ENCODE measurements around the gene CACUL1. TPM values are rescaled to one million over a fixed set of nuclear protein-coding genes. Genes with fewer than 3 reads are reported as not detected.
"Not testable (repeated sequence)": the region's sequence is repeated elsewhere in the genome, so short reads cannot be mapped to it uniquely, and the experiment has no call there.

CACUL1 gene
- total and polyA plus RNA-seq, 12 donors, result 4.9 to 32.6 (median 24.4) TPM

DNA sequence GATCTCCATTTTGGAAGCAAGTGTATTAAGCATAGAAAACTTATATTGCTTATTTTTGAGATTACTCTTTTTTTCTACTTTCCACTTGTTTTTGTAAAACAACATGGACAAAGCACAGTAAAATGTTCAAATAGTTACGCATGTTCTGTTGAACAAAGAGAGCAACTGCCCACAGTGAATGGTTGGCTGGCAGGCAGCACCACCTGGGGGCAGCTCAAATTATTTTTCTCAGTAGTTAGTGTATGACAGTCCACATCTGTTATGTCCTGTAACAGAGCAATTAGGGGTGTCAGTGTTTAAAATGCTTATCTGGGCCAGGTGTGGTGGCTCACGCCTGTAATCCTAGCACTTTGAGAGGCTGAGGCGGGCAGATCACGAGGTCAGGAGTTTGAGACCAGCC is 46.1 kb upstream of the CACUL1 start:
- peak in 7 of 8 donors; percentile 49 to 86 (median 73) for ATAC-seq
- DNase-seq, result peak in 1 of 2 donors; percentile 41
- Histone ChIP-seq H3K36me3 (no peaks in the 10 kb centered on the region), H3K27ac (no peak overlapping the region), H3K27me3 (peaks cover 0 to 17% (median 0%) of the 10 kb centered on the region in 7 donors), H3K4me3 (no peak overlapping the region), H3K9me3 (peaks cover 0 to 6% (median 0%) of the 10 kb centered on the region in 11 donors), H3K4me1 (no peaks in the 10 kb centered on the region)
- 71 to 73% methylated on average over 4 of the region's 4 CpGs for WGBS, 2 donors
- intact Hi-C loops (cut with DNase I), result loop anchor here in 9 of 10 donors (2.0 to 10.0 kb wide), 4 partner anchors 232 to 236 kb away; no protein-coding TSS in a partner anchor
- TF ChIP-seq, protein P1, sequence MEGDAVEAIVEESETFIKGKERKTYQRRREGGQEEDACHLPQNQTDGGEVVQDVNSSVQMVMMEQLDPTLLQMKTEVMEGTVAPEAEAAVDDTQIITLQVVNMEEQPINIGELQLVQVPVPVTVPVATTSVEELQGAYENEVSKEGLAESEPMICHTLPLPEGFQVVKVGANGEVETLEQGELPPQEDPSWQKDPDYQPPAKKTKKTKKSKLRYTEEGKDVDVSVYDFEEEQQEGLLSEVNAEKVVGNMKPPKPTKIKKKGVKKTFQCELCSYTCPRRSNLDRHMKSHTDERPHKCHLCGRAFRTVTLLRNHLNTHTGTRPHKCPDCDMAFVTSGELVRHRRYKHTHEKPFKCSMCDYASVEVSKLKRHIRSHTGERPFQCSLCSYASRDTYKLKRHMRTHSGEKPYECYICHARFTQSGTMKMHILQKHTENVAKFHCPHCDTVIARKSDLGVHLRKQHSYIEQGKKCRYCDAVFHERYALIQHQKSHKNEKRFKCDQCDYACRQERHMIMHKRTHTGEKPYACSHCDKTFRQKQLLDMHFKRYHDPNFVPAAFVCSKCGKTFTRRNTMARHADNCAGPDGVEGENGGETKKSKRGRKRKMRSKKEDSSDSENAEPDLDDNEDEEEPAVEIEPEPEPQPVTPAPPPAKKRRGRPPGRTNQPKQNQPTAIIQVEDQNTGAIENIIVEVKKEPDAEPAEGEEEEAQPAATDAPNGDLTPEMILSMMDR (IDR thresholded peaks at IDR 0.05), result peak; percentile 7 to 64 (median 53)

DNA sequence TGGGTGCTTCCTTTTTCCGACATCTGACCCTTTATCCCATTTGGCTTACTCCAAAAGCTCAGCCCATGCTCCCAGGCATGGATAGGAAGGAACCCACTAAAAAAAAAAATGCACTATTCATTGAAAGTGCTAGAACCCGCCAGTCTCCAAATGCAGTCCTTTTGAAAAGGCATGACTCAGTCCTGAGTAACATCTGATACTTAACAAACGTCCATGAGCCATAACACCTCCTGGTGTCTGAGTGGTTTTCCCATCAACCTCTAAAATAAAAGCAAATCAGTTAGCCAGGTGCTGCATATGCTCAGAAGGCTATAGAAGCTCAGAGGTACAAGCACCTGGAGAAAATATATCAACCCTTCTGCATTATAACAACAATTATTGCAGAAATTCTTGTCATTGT is 45.0 kb upstream of the CACUL1 start:
- Histone ChIP-seq H3K36me3 (no peaks in the 10 kb centered on the region), H3K4me3 (no peak overlapping the region), H3K27me3 (peaks cover 0 to 19% (median 3%) of the 10 kb centered on the region in 7 donors), H3K27ac (no peak overlapping the region), H3K4me1 (no peaks in the 10 kb centered on the region), H3K9me3 (peaks cover 0 to 9% (median 0%) of the 10 kb centered on the region in 11 donors)
- TF ChIP-seq, protein P1 (IDR thresholded peaks at IDR 0.05), result no peak
- DNase-seq (no peak), ATAC-seq (no peak)
- intact Hi-C loops (cut with DNase I), result loop anchor here (2.0 to 10.0 kb wide), 4 partner anchors 231 to 235 kb away; no protein-coding TSS in a partner anchor
- WGBS, 2 donors, result 55 to 57% methylated on average over 3 of the region's 3 CpGs

- DNase-seq, result no peak
Measured at GRCh38 chr10:118798231-118798662, 43.5 kb upstream of the CACUL1 start.

GRCh38 chr10:118794971-118795370 is 40.2 kb upstream of the CACUL1 start:
- H3K4me3 ChIP-seq, H3K9me3 ChIP-seq, ATAC-seq, DNase-seq, H3K36me3 ChIP-seq, H3K27ac ChIP-seq: not testable (repeated sequence)
- intact Hi-C loops (cut with DNase I), result loop anchor here in 1 of 10 donors (5.0 kb wide), 1 partner anchor 228 kb away; no protein-coding TSS in a partner anchor
- WGBS, 2 donors, result 89 to 93% methylated on average over 7 of the region's 7 CpGs
- peaks cover 0 to 23% (median under 1%) of the 10 kb centered on the region in 7 donors for H3K27me3 ChIP-seq
- H3K4me1 ChIP-seq, result peaks cover 0 to 12% (median 0%) of the 10 kb centered on the region in 9 donors

More at GRCh38 chr10:118798231-118798662, 43.5 kb upstream of the CACUL1 start:
- H3K27me3 ChIP-seq, result peaks cover 0 to 23% (median 5%) of the 10 kb centered on the region in 7 donors
- no peak overlapping the region for H3K4me3 ChIP-seq
- no peaks in the 10 kb centered on the region for H3K36me3 ChIP-seq
- peaks cover 0 to 9% (median 0%) of the 10 kb centered on the region in 11 donors for H3K9me3 ChIP-seq
- H3K4me1 ChIP-seq, result no peaks in the 10 kb centered on the region
- 51 to 57% methylated on average over 3 of the region's 3 CpGs for WGBS, 2 donors
- ATAC-seq, result peak in 1 of 8 donors; percentile 71
- TF ChIP-seq, protein P1 (IDR thresholded peaks at IDR 0.05), result no peak
- H3K27ac ChIP-seq, result no peak overlapping the region
- intact Hi-C loops (cut with DNase I), result loop anchor here in 1 of 10 donors (5.0 kb wide), 1 partner anchor 231 kb away; no protein-coding TSS in a partner anchor

- WGBS, 2 donors, result 89% methylated on average over 6 of the region's 6 CpGs
- Histone ChIP-seq H3K4me3 (no peak overlapping the region), H3K27me3 (peaks cover 0 to 12% (median 0%) of the 10 kb centered on the region in 7 donors), H3K9me3 (peaks cover 0 to 9% (median 0%) of the 10 kb centered on the region in 11 donors), H3K27ac (peak overlapping the region in 1 of 10 donors; percentile 76), H3K36me3 (no peaks in the 10 kb centered on the region), H3K4me1 (peaks cover 0 to 12% (median 0%) of the 10 kb centered on the region in 9 donors)
- intact Hi-C loops (cut with DNase I), result no loop called here
- DNase-seq (no peak), ATAC-seq (peak in 4 of 8 donors; percentile 28 to 41 (median 36))
- TF ChIP-seq, protein P1 (IDR thresholded peaks at IDR 0.05), result no peak
Measured at GRCh38 chr10:118793545-118793944, 38.8 kb upstream of the CACUL1 start.
